Breast epithelium (tissue), 3 donors: ENCODE results near the gene HOPX.

ENCODE experiments used
- POLR2A ChIP-seq: fragments of 450-650 bp; IDR thresholded peaks from one replicate; pipeline ENCODE4 v1.6.1; 2016; ENCODE audit warnings: antibody characterized with exemption, mild to moderate bottlenecking, moderate library complexity
- TF ChIP-seq, protein P1 (sequence below), 3 donors: fragments of 450-650 bp; IDR thresholded peaks; one replicate each; pipeline ENCODE4 v1.5.1; 2016 to 2017; ENCODE audit warnings: antibody characterized with exemption in 3 of 3, mild to moderate bottlenecking in 3 of 3, moderate library complexity in 3 of 3

- TF ChIP-seq, protein P1, sequence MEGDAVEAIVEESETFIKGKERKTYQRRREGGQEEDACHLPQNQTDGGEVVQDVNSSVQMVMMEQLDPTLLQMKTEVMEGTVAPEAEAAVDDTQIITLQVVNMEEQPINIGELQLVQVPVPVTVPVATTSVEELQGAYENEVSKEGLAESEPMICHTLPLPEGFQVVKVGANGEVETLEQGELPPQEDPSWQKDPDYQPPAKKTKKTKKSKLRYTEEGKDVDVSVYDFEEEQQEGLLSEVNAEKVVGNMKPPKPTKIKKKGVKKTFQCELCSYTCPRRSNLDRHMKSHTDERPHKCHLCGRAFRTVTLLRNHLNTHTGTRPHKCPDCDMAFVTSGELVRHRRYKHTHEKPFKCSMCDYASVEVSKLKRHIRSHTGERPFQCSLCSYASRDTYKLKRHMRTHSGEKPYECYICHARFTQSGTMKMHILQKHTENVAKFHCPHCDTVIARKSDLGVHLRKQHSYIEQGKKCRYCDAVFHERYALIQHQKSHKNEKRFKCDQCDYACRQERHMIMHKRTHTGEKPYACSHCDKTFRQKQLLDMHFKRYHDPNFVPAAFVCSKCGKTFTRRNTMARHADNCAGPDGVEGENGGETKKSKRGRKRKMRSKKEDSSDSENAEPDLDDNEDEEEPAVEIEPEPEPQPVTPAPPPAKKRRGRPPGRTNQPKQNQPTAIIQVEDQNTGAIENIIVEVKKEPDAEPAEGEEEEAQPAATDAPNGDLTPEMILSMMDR (IDR thresholded peaks at IDR 0.05), result no peak
- TF ChIP-seq POLR2A, result no peak
Observed at GRCh38 chr4:56704089-56704871, 23.2 kb upstream of the HOPX start.
